ENCODE measurements around the gene WDR91.

WDR91 gene

GRCh38 chr7:135159359-135160085 is 51.8 kb downstream of the WDR91 start:
- FAIRE-seq = no peak

- no peak for FAIRE-seq
These were observed 52.5 kb downstream of the WDR91 start for GRCh38 chr7:135158874-135159273.

- FAIRE-seq = no peak
These were observed 53.1 kb downstream of the WDR91 start for GRCh38 chr7:135158141-135158655.

GRCh38 chr7:135156290-135156689 is 55.0 kb downstream of the WDR91 start:
- no peak for FAIRE-seq

GRCh38 chr7:135154734-135155133 is 56.6 kb downstream of the WDR91 start:
- FAIRE-seq = no peak

GRCh38 chr7:135152442-135152841 is 58.9 kb downstream of the WDR91 start:
- FAIRE-seq = no peak

GRCh38 chr7:135151533-135151932 is 59.8 kb downstream of the WDR91 start:
- no peak for FAIRE-seq

- no peak for FAIRE-seq
These were observed 60.2 kb downstream of the WDR91 start for GRCh38 chr7:135151132-135151531.

- no peak for FAIRE-seq
These were observed 61.1 kb downstream of the WDR91 start for GRCh38 chr7:135150072-135150782.

GRCh38 chr7:135147899-135148721 is 63.2 kb downstream of the WDR91 start, which contains the start of gene TMEM140:
Gene TMEM140, plus strand, starts transcription at chr7:135148072. Its CDS starts 16,370 bp downstream, at chr7:135164442.
- no peak for FAIRE-seq

- FAIRE-seq = no peak
These were observed 63.9 kb downstream of the WDR91 start for GRCh38 chr7:135147341-135147898.

- no peak for FAIRE-seq
These were observed 67.2 kb downstream of the WDR91 start for GRCh38 chr7:135143885-135144668.
